Measurements from ENCODE around the gene PTGR3.

PTGR3 gene

GRCh38 chr18:75234901-75235300 lies 26.0 kb upstream of the PTGR3 start:
- H2AFZ ChIP-seq (ENCODE audit: insufficient read depth, low read length, poor library complexity): no peak overlapping the region
- H3K27me3 ChIP-seq (ENCODE audit: insufficient read depth, low read length): no peaks in the 10 kb centered on the region
- no peak overlapping the region for H3K4me2 ChIP-seq (ENCODE audit: low read length)
- no peak overlapping the region for H2BK12ac ChIP-seq (ENCODE audit: low read length)
- H4K91ac ChIP-seq (ENCODE audit: low read depth, low read length): no peak overlapping the region
- no peak overlapping the region for H4K12ac ChIP-seq (ENCODE audit: low read depth, low read length)
- H2BK5ac ChIP-seq (ENCODE audit: low read depth, low read length, poor library complexity): no peak overlapping the region
- H2BK120ac ChIP-seq (ENCODE audit: insufficient read depth, low read length, poor library complexity): no peak overlapping the region
- H3K14ac ChIP-seq (ENCODE audit: low read length): no peak overlapping the region
- H3K79me2 ChIP-seq (ENCODE audit: control insufficient read depth, insufficient read depth, low read length, poor library complexity): no peaks in the 10 kb centered on the region
- no peak overlapping the region for H3K4ac ChIP-seq (ENCODE audit: low read depth, low read length)
- no CpG with 5 or more reads among the region's 12 CpGs for WGBS (ENCODE audit: extremely low coverage, insufficient coverage, insufficient read length)
- no peak overlapping the region for H3K23ac ChIP-seq (ENCODE audit: low read length)
- no peak for DNase-seq
- H3K4me3 ChIP-seq (ENCODE audit: low read depth, low read length): no peak overlapping the region
- H3K9me3 ChIP-seq (ENCODE audit: insufficient read depth, low read depth, low read length): no peaks in the 10 kb centered on the region
- H3K79me1 ChIP-seq (ENCODE audit: low read length): no peaks in the 10 kb centered on the region
- no peak overlapping the region for H3K9ac ChIP-seq (ENCODE audit: low read length)
- no peak overlapping the region for H4K8ac ChIP-seq (ENCODE audit: low read depth, low read length)
- no peaks in the 10 kb centered on the region for H3K4me1 ChIP-seq (ENCODE audit: control insufficient read depth in 1 of 2, insufficient read depth in 2 of 2, low read length in 2 of 2)
- no peak overlapping the region for H3K18ac ChIP-seq (ENCODE audit: low read length)
- H3K36me3 ChIP-seq (ENCODE audit: control insufficient read depth in 1 of 2, insufficient read depth in 2 of 2, low read length in 2 of 2): no peaks in the 10 kb centered on the region
- H3K27ac ChIP-seq (ENCODE audit: low read depth, low read length): no peak overlapping the region
- no peak overlapping the region for H2AK5ac ChIP-seq (ENCODE audit: low read length)

DNA sequence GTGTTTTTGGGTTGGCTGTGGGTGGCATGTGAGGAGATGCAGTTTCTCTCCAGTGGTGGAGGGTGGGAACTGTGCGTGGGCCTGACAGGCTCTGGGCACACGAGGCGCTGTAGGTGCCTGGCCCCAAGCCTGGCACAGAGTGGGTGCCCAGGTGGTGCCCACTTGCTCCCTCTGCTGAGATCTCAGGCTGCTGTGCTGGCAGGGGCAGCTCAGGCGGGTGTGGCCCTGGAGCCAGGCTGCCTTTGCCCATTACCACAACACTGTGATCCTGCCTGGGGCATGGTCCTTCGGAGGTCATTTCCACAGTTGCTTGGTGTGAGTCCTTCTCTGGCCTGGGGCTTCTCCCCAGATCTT lies 22.1 kb upstream of the PTGR3 start:
- Histone ChIP-seq H3K4ac (ENCODE audit: low read depth, low read length) (no peak overlapping the region), H3K27ac (ENCODE audit: low read depth, low read length) (no peak overlapping the region), H3K4me3 (ENCODE audit: low read depth, low read length) (no peak overlapping the region), H3K79me2 (ENCODE audit: control insufficient read depth, insufficient read depth, low read length, poor library complexity) (no peaks in the 10 kb centered on the region), H2BK5ac (ENCODE audit: low read depth, low read length, poor library complexity) (no peak overlapping the region), H4K91ac (ENCODE audit: low read depth, low read length) (no peak overlapping the region), H2AFZ (ENCODE audit: insufficient read depth, low read length, poor library complexity) (no peak overlapping the region), H2BK12ac (ENCODE audit: low read length) (no peak overlapping the region), H3K23ac (ENCODE audit: low read length) (no peak overlapping the region), H3K79me1 (ENCODE audit: low read length) (no peaks in the 10 kb centered on the region), H3K4me2 (ENCODE audit: low read length) (no peak overlapping the region), H4K12ac (ENCODE audit: low read depth, low read length) (no peak overlapping the region), H3K36me3 (ENCODE audit: control insufficient read depth in 1 of 2, insufficient read depth in 2 of 2, low read length in 2 of 2) (no peaks in the 10 kb centered on the region), H3K4me1 (ENCODE audit: control insufficient read depth in 1 of 2, insufficient read depth in 2 of 2, low read length in 2 of 2) (peaks cover 0 to 4% of the 10 kb centered on the region in 2 experiments), H4K8ac (ENCODE audit: low read depth, low read length) (no peak overlapping the region), H3K18ac (ENCODE audit: low read length) (no peak overlapping the region), H2AK5ac (ENCODE audit: low read length) (no peak overlapping the region), H3K9me3 (ENCODE audit: insufficient read depth, low read depth, low read length) (no peaks in the 10 kb centered on the region), H3K9ac (ENCODE audit: low read length) (no peak overlapping the region), H3K14ac (ENCODE audit: low read length) (no peak overlapping the region), H2BK120ac (ENCODE audit: insufficient read depth, low read length, poor library complexity) (no peak overlapping the region), H3K27me3 (ENCODE audit: insufficient read depth, low read length) (no peaks in the 10 kb centered on the region)
- no peak for DNase-seq
- WGBS (ENCODE audit: extremely low coverage, insufficient coverage, insufficient read length): no CpG with 5 or more reads among the region's 5 CpGs

- Histone ChIP-seq H4K8ac (ENCODE audit: low read depth, low read length) (no peak overlapping the region), H3K4ac (ENCODE audit: low read depth, low read length) (no peak overlapping the region), H3K18ac (ENCODE audit: low read length) (no peak overlapping the region), H3K9ac (ENCODE audit: low read length) (no peak overlapping the region), H2AFZ (ENCODE audit: insufficient read depth, low read length, poor library complexity) (no peak overlapping the region), H3K9me3 (ENCODE audit: insufficient read depth, low read depth, low read length) (no peaks in the 10 kb centered on the region), H4K91ac (ENCODE audit: low read depth, low read length) (no peak overlapping the region), H2BK12ac (ENCODE audit: low read length) (no peak overlapping the region), H3K4me1 (ENCODE audit: control insufficient read depth in 1 of 2, insufficient read depth in 2 of 2, low read length in 2 of 2) (peaks cover 0 to 4% of the 10 kb centered on the region in 2 experiments), H2AK5ac (ENCODE audit: low read length) (no peak overlapping the region), H3K27me3 (ENCODE audit: insufficient read depth, low read length) (no peaks in the 10 kb centered on the region), H4K12ac (ENCODE audit: low read depth, low read length) (no peak overlapping the region), H3K23ac (ENCODE audit: low read length) (no peak overlapping the region), H3K27ac (ENCODE audit: low read depth, low read length) (no peak overlapping the region), H3K36me3 (ENCODE audit: control insufficient read depth in 1 of 2, insufficient read depth in 2 of 2, low read length in 2 of 2) (no peaks in the 10 kb centered on the region), H3K14ac (ENCODE audit: low read length) (no peak overlapping the region), H3K4me2 (ENCODE audit: low read length) (no peak overlapping the region), H3K79me1 (ENCODE audit: low read length) (no peaks in the 10 kb centered on the region), H2BK120ac (ENCODE audit: insufficient read depth, low read length, poor library complexity) (no peak overlapping the region), H3K79me2 (ENCODE audit: control insufficient read depth, insufficient read depth, low read length, poor library complexity) (no peaks in the 10 kb centered on the region), H2BK5ac (ENCODE audit: low read depth, low read length, poor library complexity) (no peak overlapping the region), H3K4me3 (ENCODE audit: low read depth, low read length) (no peak overlapping the region)
- DNase-seq: no peak
- WGBS (ENCODE audit: extremely low coverage, insufficient coverage, insufficient read length): no CpG with 5 or more reads among the region's 17 CpGs
Observed at GRCh38 chr18:75230163-75231052, 21.5 kb upstream of the PTGR3 start.

GRCh38 chr18:75229437-75229836 lies 20.5 kb upstream of the PTGR3 start:
- DNase-seq: no peak
- no peak overlapping the region for H3K9ac ChIP-seq (ENCODE audit: low read length)
- H2AK5ac ChIP-seq (ENCODE audit: low read length): no peak overlapping the region
- H4K8ac ChIP-seq (ENCODE audit: low read depth, low read length): no peak overlapping the region
- no peak overlapping the region for H4K12ac ChIP-seq (ENCODE audit: low read depth, low read length)
- no peak overlapping the region for H3K4me3 ChIP-seq (ENCODE audit: low read depth, low read length)
- no peaks in the 10 kb centered on the region for H3K79me2 ChIP-seq (ENCODE audit: control insufficient read depth, insufficient read depth, low read length, poor library complexity)
- no peaks in the 10 kb centered on the region for H3K79me1 ChIP-seq (ENCODE audit: low read length)
- H3K4ac ChIP-seq (ENCODE audit: low read depth, low read length): no peak overlapping the region
- no peak overlapping the region for H3K18ac ChIP-seq (ENCODE audit: low read length)
- H3K4me2 ChIP-seq (ENCODE audit: low read length): no peak overlapping the region
- H3K36me3 ChIP-seq (ENCODE audit: control insufficient read depth in 1 of 2, insufficient read depth in 2 of 2, low read length in 2 of 2): no peaks in the 10 kb centered on the region
- WGBS (ENCODE audit: extremely low coverage, insufficient coverage, insufficient read length): no CpG with 5 or more reads among the region's 8 CpGs
- no peaks in the 10 kb centered on the region for H3K27me3 ChIP-seq (ENCODE audit: insufficient read depth, low read length)
- no peak overlapping the region for H3K23ac ChIP-seq (ENCODE audit: low read length)
- H2BK12ac ChIP-seq (ENCODE audit: low read length): no peak overlapping the region
- no peak overlapping the region for H3K27ac ChIP-seq (ENCODE audit: low read depth, low read length)
- H3K14ac ChIP-seq (ENCODE audit: low read length): no peak overlapping the region
- no peak overlapping the region for H2BK5ac ChIP-seq (ENCODE audit: low read depth, low read length, poor library complexity)
- no peak overlapping the region for H4K91ac ChIP-seq (ENCODE audit: low read depth, low read length)
- H3K9me3 ChIP-seq (ENCODE audit: insufficient read depth, low read depth, low read length): no peaks in the 10 kb centered on the region
- H2BK120ac ChIP-seq (ENCODE audit: insufficient read depth, low read length, poor library complexity): no peak overlapping the region
- peaks cover 0 to 4% of the 10 kb centered on the region in 2 experiments for H3K4me1 ChIP-seq (ENCODE audit: control insufficient read depth in 1 of 2, insufficient read depth in 2 of 2, low read length in 2 of 2)
- no peak overlapping the region for H2AFZ ChIP-seq (ENCODE audit: insufficient read depth, low read length, poor library complexity)

Data from trophoblast cell (in vitro differentiated cells and primary cell).